ENCODE measurements around the gene FAM83G. TPM values are rescaled to one million over a fixed set of nuclear protein-coding genes. Genes with fewer than 3 reads are reported as not detected.

FAM83G gene
- total RNA-seq, 1 donor from 2014 or later, result 1.3 TPM

DNA sequence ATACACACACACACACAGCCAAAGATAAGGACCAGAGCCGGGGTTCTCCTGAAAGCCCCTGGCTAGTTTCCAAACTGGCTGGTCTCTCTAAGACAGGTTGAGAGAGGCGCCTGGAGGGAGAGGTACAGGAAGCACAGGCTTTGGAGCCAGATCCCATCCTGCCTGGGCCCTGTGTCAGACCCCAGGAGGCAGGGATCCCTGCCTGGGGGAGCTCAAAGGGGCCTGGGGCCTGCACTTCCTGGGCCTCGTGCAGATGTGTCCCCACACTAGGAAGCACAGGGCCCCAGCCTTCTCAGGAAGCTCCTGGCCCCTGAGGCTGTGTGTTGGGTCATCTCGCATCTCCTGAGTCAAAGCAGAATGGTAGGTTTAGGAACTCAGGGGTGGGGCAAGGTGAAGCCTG lies 36.6 kb downstream of the FAM83G start:
- Mint-ChIP-seq H3K27me3 (ENCODE audit: low read depth) (no peaks in the 10 kb centered on the region), H3K9me3 (no peaks in the 10 kb centered on the region), H3K27ac (ENCODE audit: unreplicated experiment) (no peak overlapping the region), H3K4me3 (no peak overlapping the region), H3K4me1 (peaks cover 7% of the 10 kb centered on the region), H3K36me3 (ENCODE audit: low read depth) (no peaks in the 10 kb centered on the region)
- no peak for TF ChIP-seq CTCF (conservative IDR thresholded peaks at IDR 0.05)
- DNase-seq (ENCODE audit: low read depth, low spot score), result no peak

DNA sequence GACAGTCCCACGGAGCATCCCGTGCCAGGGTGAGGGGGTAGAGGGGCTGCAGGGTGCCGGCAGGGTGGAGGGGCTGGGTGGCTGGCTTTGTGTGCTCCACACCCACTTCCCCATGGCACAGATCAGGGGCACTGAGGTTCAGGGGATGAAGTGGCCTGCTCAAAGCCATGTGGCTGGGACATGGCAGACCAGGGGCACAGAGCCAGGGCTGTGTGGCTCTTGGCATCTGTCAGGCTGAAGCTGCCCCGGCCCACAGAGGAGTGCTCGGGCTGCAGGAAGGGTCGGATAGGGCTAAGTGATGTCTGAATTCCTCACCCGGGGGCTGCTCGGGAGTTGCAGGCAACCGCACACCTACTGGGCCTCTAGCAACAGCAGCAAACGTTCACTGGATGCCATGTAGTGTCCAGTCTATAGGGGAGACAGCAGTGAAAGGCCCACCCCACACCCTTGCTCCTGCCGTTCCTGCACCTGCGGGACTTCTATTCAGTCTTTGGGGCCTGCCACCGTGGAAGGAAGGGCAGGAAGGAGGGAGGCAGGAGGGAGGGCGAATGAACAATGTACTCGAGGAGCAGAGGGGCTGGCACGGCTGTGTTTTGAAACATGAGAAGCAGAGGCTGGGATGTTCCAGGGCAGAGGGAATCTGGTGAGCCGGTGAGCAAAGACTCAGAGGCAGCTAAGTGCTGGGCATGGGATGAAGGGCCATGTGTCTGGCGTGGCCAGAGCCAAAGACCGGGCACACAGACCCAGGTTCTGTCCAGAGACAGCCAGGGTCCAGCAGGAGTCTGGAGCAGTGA lies 37.5 kb downstream of the FAM83G start:
- H3K27ac Mint-ChIP-seq (ENCODE audit: unreplicated experiment), result peak overlapping the region; percentile 93
- TF ChIP-seq CTCF (conservative IDR thresholded peaks at IDR 0.05), result no peak
- H3K4me3 Mint-ChIP-seq, result no peak overlapping the region
- H3K9me3 Mint-ChIP-seq, result no peaks in the 10 kb centered on the region
- H3K4me1 Mint-ChIP-seq, result peaks cover 13% of the 10 kb centered on the region
- no peak for DNase-seq (ENCODE audit: low read depth, low spot score)
- no peaks in the 10 kb centered on the region for H3K27me3 Mint-ChIP-seq (ENCODE audit: low read depth)
- H3K36me3 Mint-ChIP-seq (ENCODE audit: low read depth), result no peaks in the 10 kb centered on the region

DNA sequence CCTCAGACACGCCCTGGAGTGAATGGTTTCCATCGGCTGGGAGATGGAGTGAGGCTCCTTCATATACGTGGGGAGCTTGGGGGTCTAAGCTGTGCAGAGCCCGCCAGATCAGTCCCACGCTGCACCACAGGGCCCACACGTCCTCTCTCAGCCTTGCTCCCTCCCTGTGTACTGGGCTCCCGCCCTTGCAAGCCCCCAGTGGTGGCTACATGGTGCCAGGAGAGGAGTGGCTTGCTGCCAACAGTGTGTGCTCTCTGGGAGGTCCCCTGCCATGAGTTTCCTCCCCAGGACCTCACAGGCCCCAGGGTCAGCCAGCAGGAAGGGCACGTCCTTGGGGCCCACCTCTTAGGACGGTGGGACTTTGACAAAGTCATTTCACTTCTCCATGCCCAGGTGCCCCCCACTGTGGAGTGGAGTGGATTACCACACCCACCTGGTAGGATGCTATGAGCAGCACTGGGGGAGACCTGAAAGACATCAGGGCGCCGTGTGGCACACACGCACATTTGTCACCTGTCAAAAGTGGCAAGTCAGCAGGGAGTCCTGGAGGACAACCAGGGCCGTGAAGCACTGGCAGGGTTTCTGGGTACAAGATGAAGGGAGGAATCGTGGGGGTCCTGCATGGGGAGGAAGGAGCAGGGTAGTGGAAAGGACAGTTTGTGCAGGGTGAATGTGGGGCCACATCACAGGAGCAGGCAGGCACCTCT lies 38.9 kb downstream of the FAM83G start:
- no peak for TF ChIP-seq CTCF (conservative IDR thresholded peaks at IDR 0.05)
- Mint-ChIP-seq H3K9me3 (no peaks in the 10 kb centered on the region), H3K36me3 (ENCODE audit: low read depth) (no peaks in the 10 kb centered on the region), H3K27ac (ENCODE audit: unreplicated experiment) (no peak overlapping the region), H3K27me3 (ENCODE audit: low read depth) (no peaks in the 10 kb centered on the region), H3K4me1 (peaks cover 13% of the 10 kb centered on the region), H3K4me3 (no peak overlapping the region)
- DNase-seq (ENCODE audit: low read depth, low spot score), result no peak

GRCh38 chr17:18964550-18964949 lies 40.0 kb downstream of the FAM83G start:
- no peaks in the 10 kb centered on the region for H3K9me3 Mint-ChIP-seq
- DNase-seq (ENCODE audit: low read depth, low spot score), result no peak
- H3K27ac Mint-ChIP-seq (ENCODE audit: unreplicated experiment), result no peak overlapping the region
- H3K36me3 Mint-ChIP-seq (ENCODE audit: low read depth), result no peaks in the 10 kb centered on the region
- no peaks in the 10 kb centered on the region for H3K27me3 Mint-ChIP-seq (ENCODE audit: low read depth)
- peaks cover 13% of the 10 kb centered on the region for H3K4me1 Mint-ChIP-seq
- no peak overlapping the region for H3K4me3 Mint-ChIP-seq
- TF ChIP-seq CTCF (conservative IDR thresholded peaks at IDR 0.05), result no peak

DNA sequence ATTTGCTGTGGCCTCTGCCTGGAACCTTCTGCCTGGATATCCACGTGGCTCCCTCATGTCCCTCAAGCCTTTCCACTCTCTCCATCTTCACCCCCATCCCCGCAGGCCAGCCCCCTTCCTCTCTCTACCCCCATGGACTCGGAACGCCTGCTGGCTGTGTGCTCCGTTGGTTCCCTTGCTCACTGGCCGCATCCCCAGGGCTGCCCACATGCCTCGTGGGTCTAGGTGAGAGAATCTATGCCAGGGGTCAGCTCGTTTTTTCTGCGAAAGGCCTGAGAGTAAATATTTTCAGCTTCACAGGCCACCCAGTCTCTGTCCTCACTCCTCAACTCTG lies 40.6 kb downstream of the FAM83G start:
- no peak for DNase-seq (ENCODE audit: low read depth, low spot score)
- H3K27ac Mint-ChIP-seq (ENCODE audit: unreplicated experiment), result no peak overlapping the region
- peaks cover 13% of the 10 kb centered on the region for H3K4me1 Mint-ChIP-seq
- no peak overlapping the region for H3K4me3 Mint-ChIP-seq
- TF ChIP-seq CTCF (conservative IDR thresholded peaks at IDR 0.05), result no peak
- H3K36me3 Mint-ChIP-seq (ENCODE audit: low read depth), result no peaks in the 10 kb centered on the region
- H3K9me3 Mint-ChIP-seq, result no peaks in the 10 kb centered on the region
- H3K27me3 Mint-ChIP-seq (ENCODE audit: low read depth), result no peaks in the 10 kb centered on the region

All from neural crest cell (in vitro differentiated cells).